Measurements from ENCODE around the gene TMEM175.
"Not testable (repeated sequence)": the region's sequence is repeated elsewhere in the genome, so short reads cannot be mapped to it uniquely, and the experiment has no call there.

Gene TMEM175

GRCh38 chr4:915041-915474 lies 17.2 kb upstream of the TMEM175 start:
- DNase-seq (ENCODE audit: low read depth in 2 of 2): no peak

DNA sequence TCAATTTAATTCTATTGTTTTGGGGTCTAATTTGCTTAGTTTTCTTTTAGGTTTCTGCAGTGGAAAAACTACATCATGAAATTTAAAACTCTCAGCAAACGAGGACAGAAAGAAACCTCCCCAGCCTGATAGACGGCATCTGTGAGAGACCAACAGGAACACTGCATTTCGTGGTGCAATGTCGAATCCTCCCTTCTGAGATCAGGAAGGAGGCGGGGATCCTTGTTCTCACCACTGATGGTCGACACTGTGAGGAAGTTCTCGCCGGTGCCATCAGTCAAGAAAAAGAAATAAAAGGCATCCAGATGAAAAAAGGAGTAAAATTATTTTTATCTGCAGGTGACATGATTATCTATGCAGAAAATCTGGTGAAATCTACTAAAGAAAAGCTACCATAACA lies 16.7 kb upstream of the TMEM175 start:
- DNase-seq (ENCODE audit: low read depth in 2 of 2): no peak

DNA sequence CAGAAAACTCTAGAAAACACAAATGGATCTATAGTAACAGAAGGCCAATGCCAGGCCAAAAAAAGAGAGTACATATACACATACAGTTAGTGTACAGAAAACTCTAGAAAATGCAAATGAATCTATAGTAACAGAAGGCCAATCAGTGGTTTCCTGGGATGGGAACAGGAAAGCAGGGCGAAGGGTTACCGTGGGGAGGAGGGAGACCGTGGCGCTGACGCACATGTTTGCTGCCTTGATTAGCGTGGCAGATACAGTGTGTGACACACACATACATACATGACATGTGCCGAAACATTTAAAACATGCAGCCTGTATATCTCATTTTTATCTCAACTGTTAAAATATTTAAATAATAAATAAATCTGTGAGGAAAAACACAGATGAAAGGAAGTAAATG lies 14.8 kb upstream of the TMEM175 start:
- no peak for DNase-seq (ENCODE audit: low read depth in 2 of 2)

- no peak for DNase-seq (ENCODE audit: low read depth in 2 of 2)
These were observed 14.3 kb upstream of the TMEM175 start for GRCh38 chr4:917992-918391.

DNA sequence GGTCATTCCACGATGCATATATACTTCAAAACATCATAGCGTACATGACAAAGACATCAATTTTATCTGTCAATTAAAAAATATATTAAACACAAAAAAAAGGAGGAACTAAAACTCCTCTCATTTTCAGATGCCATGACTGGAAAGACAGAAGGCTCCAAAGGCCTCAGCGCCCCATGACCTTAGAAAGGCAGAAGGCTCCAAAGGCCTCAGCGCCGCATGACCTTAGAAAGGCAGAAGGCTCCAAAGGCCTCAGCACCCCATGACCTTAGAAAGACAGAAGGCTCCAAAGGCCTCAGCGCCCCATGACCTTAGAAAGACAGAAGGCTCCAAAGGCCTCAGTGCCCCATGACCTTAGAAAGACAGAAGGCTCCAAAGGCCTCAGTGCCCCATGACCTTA lies 13.7 kb upstream of the TMEM175 start:
- not testable (repeated sequence) for DNase-seq (ENCODE audit: low read depth in 2 of 2)

DNA sequence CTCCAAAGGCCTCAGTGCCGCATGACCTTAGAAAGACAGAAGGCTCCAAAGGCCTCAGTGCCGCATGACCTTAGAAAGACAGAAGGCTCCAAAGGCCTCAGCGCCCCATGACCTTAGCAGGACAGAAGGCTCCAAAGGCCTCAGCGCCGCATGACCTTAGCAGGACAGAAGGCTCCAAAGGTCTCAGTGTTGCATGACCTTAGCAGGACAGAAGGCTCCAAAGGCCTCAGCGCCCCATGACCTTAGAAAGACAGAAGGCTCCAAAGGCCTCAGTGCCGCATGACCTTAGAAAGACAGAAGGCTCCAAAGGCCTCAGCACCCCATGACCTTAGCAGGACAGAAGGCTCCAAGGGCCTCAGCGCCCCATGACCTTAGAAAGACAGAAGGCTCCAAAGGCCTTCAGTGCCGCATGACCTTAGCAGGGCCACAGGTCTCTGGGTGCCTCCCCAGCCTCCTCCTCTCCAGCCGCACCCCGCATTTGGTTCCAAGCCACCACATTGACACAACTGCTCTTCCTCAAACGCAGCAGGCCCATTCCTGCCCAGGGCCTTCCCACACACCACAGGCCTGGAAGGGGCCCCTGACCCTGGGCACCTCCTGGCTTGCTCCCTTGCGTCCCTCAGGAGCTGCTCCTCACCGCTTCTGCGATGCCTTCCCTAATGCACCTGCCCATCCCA lies 13.1 kb upstream of the TMEM175 start:
- not testable (repeated sequence) for DNase-seq (ENCODE audit: low read depth in 2 of 2)

- DNase-seq (ENCODE audit: low read depth in 2 of 2): no peak
These were observed 10.4 kb upstream of the TMEM175 start for GRCh38 chr4:921830-922331.

DNA sequence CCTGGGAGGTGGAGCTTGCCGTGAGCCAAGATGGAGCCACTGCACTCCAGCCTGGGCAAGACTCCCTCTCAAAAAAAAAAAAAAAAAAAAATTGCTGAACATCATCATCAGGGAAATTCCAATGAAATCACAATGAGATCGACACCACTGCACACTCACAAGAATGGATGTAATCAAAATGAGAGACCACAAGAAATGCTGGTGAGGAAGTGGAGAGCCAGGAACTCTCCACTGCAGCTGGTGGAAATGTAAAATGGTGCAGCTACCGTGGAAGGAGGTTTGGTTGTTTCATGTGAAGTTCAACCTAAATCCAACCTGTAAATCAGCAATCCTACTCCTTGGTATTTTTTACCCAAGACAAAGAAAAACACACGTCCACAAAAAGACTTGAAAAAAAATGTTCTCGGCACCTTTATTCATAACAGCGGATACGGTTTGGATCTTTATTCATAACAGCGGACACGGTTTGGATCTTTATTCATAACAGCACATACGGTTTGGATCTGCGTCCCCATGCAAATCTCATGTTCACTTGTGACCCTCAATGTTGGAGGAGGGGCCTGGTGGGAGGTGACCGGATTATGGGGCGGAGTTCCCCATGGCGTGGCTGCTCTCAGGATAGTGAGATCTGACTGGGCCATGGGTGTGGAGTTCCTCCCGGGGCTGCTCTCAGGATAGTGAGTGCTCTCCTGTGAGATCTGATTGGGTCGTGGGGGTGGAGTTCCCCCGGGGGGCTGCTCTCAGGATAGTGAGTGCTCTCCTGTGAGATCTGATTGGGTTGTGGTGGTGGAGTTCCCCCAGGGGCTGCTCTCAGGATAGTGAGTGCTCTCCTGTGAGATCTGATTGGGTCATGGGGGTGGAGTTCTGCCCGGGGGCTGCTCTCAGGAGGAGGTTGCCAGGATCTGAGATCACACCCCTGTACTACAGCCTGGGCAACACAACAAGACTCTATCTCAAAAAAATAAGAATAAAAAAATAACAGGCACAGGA lies 7.9 kb upstream of the TMEM175 start:
- DNase-seq (ENCODE audit: low read depth in 2 of 2): no peak

DNA sequence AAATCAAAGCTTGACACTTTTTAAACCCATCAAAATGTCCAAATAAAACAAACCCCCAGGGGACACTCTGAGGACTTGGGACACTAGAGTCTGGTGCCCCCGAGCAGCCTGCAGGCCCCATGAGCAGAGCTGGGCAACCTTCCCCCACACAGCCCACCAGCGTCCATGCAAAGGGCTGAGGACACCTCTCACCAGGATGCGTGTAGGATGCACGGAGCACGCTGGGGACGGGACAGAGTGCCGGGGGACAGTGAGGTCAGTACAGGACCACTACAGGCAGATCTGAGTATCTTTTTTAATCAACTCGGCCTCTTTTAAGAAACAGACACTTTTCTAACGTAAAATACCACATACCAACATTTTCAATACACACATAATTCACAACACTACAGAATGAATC lies 7.1 kb upstream of the TMEM175 start:
- no peak for DNase-seq (ENCODE audit: low read depth in 2 of 2)

GRCh38 chr4:925771-926500 lies 6.3 kb upstream of the TMEM175 start:
- DNase-seq (ENCODE audit: low read depth in 2 of 2): no peak

DNA sequence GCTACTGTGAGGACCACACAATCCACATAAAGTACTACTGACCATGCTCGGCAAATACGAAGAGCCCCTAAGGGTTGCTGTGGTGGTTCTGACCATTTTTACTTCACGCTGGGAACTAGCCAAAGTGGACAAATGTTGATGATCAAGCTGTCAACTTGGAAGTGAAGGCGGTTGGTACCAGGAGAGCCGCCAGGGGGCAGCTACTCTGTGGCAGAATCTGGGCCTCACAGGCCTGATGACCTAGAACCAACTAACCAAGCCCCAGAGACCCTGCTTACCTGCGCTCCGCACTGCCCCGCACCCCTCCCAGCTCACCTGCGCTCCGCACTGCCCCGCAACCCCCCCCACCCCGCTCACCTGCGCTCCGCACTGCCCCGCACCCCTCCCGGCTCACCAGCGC lies 5.7 kb upstream of the TMEM175 start:
- DNase-seq (ENCODE audit: low read depth in 2 of 2): no peak

- not testable (repeated sequence) for DNase-seq (ENCODE audit: low read depth in 2 of 2)
These were observed 4.7 kb upstream of the TMEM175 start for GRCh38 chr4:927566-927965.

- DNase-seq (ENCODE audit: low read depth in 2 of 2): no peak
These were observed 3.0 kb upstream of the TMEM175 start for GRCh38 chr4:929096-929765.

DNA sequence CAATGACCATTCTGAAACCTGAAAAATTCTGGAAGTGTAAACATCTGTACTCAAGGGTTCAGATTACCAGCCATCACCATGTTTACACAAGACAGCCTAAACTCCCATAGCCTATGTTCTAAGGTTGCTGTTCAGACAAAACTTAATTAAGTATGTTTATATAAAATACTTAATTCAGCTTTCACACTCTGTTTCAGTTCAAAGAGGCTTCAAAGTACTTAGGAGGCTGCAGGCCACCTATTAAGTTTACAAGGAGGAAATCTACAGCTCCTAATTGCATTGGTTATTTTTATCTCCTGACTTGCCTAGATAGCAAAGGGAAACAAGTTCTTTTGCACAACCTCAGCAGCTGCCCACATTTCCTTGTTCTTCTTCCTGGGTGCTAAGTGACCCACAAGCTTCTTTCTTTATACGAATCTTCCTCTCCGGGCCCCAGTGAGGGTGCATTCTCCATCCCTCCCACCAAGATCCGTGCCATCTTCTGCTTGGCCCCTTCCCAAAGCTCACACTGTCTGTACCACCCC lies 2.2 kb upstream of the TMEM175 start:
- DNase-seq (ENCODE audit: low read depth in 2 of 2): no peak

DNA sequence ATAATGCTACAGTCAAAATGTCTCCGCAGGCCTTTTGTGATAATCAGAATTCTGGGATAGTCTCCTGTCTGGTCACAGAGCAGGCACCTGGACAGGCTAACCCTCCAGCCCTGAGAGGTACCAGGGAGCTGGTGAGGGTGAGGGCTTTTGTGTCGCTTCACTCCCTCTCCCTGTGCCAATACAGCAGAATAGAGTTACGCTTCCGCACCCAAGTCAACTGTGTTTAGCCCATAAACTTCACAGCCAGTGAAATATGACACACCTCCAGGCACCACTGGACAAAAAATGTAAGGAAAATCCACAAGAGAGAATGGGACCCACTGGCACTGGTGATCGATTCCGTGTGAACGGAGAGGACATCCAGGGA lies 1.4 kb upstream of the TMEM175 start:
- DNase-seq (ENCODE audit: low read depth in 2 of 2): no peak

DNA sequence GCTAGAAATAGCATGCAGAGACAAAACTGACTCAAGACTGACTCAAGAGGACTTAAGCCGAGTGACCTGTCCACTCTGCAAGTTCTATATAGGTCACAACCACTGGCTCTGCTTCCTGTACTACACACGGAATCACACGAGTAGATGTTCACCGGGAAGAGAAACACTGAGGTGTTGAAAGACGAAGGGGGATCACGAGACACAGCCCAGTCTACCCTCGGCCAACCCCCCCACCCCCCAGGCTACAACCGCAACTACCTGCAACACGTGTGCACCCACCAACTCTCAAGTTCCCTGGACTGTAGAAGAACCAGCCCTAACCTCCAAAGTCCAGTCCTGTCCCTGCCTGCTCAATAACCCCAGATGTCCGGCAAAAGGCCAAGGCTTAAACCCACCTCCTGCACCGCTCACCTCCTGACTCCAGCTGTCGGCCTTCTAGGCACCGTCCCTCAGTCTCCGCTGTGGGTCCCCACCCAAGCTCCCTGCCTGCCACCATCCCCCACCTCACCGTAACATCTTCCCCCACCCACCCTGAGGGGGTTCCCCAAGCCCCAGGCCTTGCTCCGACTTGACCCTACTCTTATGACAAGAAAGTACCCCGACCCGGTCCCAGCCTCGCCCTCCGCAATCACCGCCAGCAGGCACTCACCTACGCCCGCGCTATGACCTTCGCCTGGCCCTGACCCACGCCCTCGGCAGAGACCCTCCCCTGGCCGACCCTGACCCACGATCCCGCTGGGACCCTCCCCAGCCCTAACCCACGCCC lies 883 bp upstream of the TMEM175 start:
- DNase-seq (ENCODE audit: low read depth in 2 of 2): no peak

GRCh38 chr4:932713-933070 lies 432 bp downstream of the TMEM175 start:
- DNase-seq (ENCODE audit: low read depth in 2 of 2): no peak

DNA sequence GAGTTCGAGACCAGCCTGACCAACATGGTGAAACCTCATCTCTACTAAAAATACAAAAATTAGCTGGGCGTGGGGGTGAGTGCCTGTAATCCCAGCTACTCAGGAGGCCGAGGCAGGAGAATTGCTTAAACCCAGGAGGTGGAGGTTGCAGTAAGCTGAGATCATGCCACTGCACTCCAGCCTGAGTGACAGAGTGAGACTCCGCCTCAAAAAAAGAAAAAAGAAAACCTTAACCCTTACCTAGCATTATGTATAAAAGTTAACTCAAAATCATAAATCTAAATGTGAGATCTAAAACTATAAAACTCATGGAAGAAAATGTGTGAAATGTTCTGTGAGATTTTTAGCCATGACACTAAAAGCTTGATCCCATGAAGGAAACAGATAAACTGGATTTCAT lies 7.2 kb downstream of the TMEM175 start:
- not testable (repeated sequence) for DNase-seq (ENCODE audit: low read depth in 2 of 2)

- DNase-seq (ENCODE audit: low read depth in 2 of 2): no peak
These were observed 13.2 kb downstream of the TMEM175 start for GRCh38 chr4:945274-946102.

GRCh38 chr4:946103-946450 lies 13.8 kb downstream of the TMEM175 start:
- DNase-seq (ENCODE audit: low read depth in 2 of 2): no peak

Data from activated CD4-positive, alpha-beta T cell treated with anti-CD3 and anti-CD28 coated beads for 24 hours (primary cell).